Right renal pelvis (tissue), 4 donors: Measurements from ENCODE around the gene ZNF423. TPM values are rescaled to one million over a fixed set of nuclear protein-coding genes. Genes with fewer than 3 reads are reported as not detected.
"Not testable (repeated sequence)": the region's sequence is repeated elsewhere in the genome, so short reads cannot be mapped to it uniquely, and the experiment has no call there.

Experiments used
- DNase-seq, 4 donors: peaks; one replicate each; pipeline ENCODE4 v3.0.0-alpha.2; 2013; ENCODE audit warnings: low read depth in 4 of 4, low spot score in 3 of 4, missing footprints in 1 of 4
- polyA plus RNA-seq, 4 donors: library from polyadenylated mRNA; unstranded; fragments of 120-200 nt; gene quantifications; one replicate each; pipeline ENCODE4 v1.2.1, GENCODE V29; 2013; ENCODE audit not compliant: insufficient read length in 4 of 4

ZNF423 gene
- polyA plus RNA-seq, 4 donors = 26.0 to 28.4 (median 27.2) TPM

DNA sequence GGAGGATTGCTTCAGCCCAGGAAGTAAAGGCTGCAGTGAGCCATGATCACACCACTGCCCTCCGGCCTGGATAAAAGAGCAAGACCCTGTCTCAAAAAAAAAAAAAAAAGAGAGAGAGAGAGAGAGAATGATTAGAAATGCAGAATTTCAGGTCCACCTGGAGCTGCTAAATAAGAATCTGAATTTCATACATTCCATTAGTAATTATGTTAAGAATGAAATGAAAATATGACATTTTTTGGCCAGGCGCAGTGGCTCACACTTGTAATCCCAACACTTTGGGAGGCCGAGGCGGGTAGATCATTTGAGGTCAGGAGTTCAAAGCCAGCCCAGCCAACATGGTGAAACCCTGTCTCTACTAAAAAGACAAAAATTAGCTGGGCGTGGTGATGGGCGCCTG is 178.3 kb downstream of the ZNF423 start:
- DNase-seq = not testable (repeated sequence)

- DNase-seq = no peak
Measured at GRCh38 chr16:49675413-49675812, 180.5 kb downstream of the ZNF423 start.

DNA sequence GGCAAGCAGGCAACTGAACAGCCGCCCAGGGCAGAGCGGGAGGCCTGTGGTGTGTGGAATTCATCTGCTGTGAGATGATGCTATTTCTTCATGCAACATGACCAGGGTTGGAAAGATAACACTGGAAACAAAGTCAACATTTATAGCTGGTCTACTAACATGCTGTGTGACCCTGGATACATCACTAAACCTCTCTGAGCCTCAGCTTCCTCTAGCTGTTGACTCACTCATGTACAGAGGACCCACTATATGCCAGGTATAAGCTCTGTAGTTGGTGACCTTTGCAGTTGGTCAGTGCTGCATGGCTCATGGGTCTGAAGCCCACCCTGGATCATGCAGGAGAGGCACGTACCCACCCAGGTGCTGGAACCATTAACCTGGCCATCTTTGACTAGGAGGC is 180.9 kb downstream of the ZNF423 start:
- DNase-seq = no peak

GRCh38 chr16:49674351-49674851 is 181.5 kb downstream of the ZNF423 start:
- DNase-seq = no peak

DNA sequence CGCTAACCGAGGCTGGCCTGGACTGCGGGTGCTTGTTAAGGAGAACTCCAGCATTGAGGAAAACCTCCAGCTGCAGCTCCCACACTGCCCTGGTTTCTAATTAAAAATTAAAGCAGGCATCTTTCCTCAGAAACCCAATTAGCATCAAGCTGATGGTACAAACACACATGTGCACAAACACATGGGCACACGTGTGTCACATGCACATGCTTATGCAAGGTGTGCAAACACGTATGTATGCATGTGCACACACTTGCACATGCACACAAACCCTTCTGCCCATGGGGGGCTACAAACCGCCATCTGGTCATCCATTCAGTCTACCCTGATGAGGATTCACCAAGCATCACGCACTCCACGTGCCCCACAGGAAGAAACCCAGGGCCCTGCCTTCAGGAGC is 182.5 kb downstream of the ZNF423 start:
- no peak for DNase-seq

DNA sequence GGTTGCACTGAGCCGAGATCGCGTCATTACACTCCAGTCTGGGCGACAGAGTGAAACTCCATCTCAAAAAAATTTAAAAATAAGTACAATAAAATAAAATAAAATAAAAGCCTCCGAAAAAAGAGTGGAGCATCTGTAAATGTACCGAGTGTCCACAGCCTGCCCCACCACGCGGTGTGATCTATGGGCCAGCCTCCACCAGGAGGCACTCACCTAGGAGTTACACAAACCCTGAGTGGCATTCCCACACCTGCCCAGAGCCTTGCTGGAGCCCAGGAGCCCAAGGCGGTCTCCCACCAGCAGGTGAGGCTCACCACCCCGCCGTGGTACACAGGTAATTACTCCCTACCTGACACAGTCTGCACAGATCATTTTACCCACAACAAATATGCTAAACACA is 183.2 kb downstream of the ZNF423 start:
- no peak for DNase-seq

DNA sequence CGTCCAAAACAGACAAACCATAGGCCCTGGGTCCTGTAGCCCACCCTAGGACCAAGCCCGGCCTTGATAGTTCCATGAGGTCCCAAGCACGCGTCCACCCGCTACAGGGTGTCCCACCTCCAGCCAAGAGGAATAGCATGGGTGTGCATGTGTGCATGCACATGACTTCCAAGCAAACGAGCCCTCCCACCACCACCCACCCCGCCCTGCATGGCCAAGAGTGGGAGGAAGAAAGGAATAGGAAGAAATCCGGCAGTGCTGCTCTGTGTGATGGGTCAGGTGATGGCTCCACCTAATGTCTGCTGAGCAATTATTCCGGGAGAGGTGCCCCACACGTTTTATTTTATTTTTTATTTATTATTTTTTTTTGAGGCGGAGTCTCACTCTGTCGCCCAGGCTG is 184.6 kb downstream of the ZNF423 start:
- DNase-seq = no peak

DNA sequence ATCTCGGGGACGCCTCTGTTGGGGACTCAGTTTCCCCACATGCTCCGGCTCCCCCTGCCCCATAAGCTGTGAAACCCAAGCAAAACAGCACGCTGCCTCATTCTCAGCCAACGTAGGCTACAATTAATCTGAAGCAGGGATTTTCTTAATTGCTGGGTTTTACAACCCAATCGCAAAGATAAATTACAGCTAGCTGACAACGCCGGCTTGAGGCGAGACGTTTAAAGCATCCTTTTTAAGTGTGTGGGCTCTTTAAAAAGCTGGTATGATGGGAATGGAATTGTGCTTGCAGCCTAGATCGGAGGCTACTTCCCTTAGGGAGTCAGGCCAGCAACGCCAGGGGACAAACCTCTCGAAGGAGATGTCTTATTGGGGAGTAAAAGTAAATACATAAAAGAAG is 185.3 kb downstream of the ZNF423 start:
- no peak for DNase-seq

DNA sequence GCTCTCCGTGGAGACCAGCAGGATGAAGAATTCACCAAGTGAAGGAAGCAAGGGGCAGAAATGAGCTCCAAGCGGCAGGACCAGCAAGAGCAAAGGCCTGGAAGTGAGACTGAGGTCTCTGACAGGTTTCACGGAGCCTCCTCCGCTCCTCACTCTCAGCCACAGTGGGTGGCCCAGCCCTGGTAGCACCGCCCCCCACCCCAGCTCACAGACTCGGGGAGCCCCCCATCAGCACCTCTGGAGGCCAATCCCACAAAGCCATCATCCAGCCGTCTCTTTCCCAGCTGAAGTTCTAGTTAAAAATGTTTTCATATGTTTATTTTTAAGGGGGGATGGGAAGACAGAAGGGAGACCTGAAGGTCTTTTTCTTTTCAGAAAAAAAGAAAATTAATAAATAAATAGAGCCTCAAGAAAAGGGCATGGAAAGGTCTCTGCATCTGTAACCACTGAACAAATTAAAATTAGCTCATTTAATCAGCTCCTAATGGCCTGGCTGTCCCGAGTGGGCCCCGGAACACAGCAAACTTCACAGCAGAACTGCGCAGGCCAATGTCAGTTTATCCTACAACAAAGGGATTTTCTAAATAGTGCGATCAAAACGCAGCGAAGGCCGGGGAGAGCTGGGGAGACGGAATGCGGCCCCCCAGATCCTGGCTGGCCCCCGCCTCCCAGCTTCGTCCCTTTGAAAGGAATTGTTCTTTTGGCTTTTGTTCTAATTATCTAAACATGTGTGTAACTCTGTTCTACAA is 190.3 kb downstream of the ZNF423 start:
- DNase-seq = no peak

GRCh38 chr16:49664221-49665215 is 191.4 kb downstream of the ZNF423 start:
- no peak for DNase-seq

DNA sequence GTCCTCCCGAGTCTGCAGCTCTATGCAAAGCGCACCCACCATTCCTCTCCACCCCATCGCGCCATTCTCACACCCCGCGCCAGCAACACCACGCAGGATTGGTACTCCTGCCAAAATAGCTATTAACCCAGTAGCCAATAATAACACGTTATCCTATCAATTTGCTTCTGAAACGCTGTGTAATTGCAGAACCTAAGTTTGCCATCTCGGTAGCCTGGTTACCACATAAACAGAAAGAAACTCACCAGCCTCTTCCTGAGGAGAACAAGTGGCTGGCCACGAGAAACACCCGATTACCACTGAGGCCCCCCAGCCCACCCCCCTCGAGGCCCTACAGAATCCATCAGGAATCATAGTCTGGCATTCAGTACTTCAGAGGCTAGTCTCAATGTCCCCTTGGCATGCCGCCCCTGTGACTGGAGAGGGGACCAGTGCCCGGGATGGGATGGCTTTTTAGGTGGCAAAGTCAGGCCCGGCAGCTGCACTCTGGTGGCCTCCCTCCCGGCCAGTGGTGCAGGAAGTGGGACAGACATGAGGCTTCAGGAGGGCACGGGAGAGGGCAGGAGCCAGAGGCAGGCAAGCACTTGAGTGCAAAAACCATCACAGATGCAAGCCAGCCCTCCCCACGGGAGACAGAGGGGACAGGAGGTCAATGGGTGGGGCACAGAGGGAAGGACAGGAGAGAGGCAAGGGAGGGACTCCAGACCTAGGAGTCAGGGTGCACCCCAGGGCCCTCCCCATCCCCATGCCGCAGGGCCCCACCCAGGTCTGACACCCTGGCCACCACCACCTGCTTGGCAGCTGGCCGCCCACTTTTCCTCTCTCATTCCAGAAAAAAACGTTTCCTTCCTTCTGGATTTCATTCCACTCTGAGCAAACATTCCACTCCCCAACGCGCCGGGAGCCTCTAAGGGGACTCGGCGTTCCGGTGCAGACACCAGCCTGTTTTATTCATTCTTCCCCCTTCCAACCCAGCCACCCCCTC is 192.5 kb downstream of the ZNF423 start:
- no peak for DNase-seq

- no peak for DNase-seq
Measured at GRCh38 chr16:49662569-49662968, 193.3 kb downstream of the ZNF423 start.

GRCh38 chr16:49661465-49662187 is 194.3 kb downstream of the ZNF423 start:
- DNase-seq = no peak

DNA sequence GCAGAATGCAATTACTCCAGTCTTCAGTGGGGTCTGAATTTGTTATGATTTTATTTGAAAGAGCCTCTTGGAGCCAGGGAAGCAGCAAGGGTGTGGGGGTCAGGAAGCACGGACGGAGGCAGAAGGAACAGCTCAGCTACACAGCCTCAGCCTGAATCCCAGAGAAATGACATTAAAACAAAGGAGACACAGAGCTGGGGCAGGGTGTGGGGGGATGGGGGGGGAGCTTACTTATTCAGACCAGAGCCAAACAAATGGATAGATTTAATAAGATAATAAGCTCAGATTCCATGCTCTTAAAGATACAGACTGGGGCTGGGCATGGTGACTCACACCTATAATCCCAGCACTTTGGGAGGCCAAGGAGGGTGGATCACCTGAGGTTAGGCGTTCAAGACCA is 195.3 kb downstream of the ZNF423 start:
- no peak for DNase-seq

GRCh38 chr16:49659356-49659755 is 196.6 kb downstream of the ZNF423 start:
- DNase-seq = no peak

DNA sequence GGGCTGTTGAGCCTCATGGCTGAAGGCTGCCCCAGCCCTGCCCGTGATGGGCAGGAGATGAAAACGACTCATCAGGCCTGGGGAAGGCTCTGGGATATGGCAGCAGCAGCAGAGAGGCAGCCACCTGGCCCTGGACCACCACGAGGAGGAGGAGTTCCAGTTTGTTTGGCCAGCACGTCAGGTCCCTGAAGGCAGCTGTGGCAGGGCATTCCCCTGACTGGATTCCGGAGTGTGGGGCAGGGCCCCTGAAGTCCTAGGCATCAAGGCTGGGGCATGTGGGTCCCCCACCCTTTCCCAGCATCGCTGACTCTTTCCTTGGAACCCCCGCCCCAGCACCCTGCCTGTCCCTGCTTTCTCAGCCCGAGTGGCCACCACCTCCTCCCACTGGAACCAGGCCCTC is 197.4 kb downstream of the ZNF423 start:
- no peak for DNase-seq

- no peak for DNase-seq
Measured at GRCh38 chr16:49657736-49658465, 198.0 kb downstream of the ZNF423 start.

GRCh38 chr16:49654425-49654824 is 201.5 kb downstream of the ZNF423 start:
- DNase-seq = no peak

DNA sequence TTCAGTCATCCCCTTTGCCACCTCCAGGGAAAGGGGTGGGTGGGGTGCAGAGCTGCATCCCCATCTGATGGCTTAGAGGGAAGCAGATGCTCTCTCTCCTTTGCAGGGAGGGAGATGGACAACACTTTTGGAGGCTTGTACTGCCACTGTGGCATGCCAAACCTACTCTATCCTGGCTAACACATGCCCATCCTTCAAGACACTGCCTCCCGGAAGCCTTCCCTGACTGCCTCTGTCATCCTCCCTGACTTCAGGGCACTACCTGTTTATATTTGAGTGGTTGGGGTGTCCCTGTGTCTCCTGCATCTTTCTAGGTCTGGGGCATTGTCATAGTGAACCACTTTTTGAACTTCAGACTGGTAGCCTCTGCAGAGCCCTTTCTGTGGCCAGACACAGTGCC is 202.3 kb downstream of the ZNF423 start:
- no peak for DNase-seq
